Kidney epithelial cell (primary cell): ENCODE results near the gene HSPG2. TPM values are rescaled to one million over a fixed set of nuclear protein-coding genes. Genes with fewer than 3 reads are reported as not detected.

Source experiments
- DNase-seq: peaks from one replicate; pipeline ENCODE4 v3.0.0-alpha.2; 2010; ENCODE audit warnings: low read depth
- H3K27me3 ChIP-seq: 2 replicates; pipeline ENCODE4 v1.6.0; 2011; ENCODE audit warnings: low read length; ENCODE audit not compliant: control insufficient read depth, insufficient read depth
- H3K36me3 ChIP-seq: 2 replicates; pipeline ENCODE4 v1.5.1; 2011; ENCODE audit warnings: low read length; ENCODE audit not compliant: control insufficient read depth, insufficient read depth
- H3K4me3 ChIP-seq: 2 replicates; pipeline ENCODE4 v1.5.1; 2011; ENCODE audit warnings: low read depth, mild to moderate bottlenecking, control low read depth, low read length
- total RNA-seq: library from RNA; depleted of rRNA; stranded (reverse); fragments of >200 nt; gene quantifications from 2 replicates; pipeline ENCODE4 v1.2.3, GENCODE V29; 2015
- TF ChIP-seq, protein P1 (sequence below): IDR thresholded peaks from 2 replicates; pipeline ENCODE4 v1.5.1; 2011; ENCODE audit warnings: mild to moderate bottlenecking, moderate library complexity, low read length, control low read depth, inconsistent platforms; ENCODE audit not compliant: insufficient read depth, poor library complexity, severe bottlenecking

Gene HSPG2
- total RNA-seq, 1 donor from 2014 or later = 122 TPM

DNA sequence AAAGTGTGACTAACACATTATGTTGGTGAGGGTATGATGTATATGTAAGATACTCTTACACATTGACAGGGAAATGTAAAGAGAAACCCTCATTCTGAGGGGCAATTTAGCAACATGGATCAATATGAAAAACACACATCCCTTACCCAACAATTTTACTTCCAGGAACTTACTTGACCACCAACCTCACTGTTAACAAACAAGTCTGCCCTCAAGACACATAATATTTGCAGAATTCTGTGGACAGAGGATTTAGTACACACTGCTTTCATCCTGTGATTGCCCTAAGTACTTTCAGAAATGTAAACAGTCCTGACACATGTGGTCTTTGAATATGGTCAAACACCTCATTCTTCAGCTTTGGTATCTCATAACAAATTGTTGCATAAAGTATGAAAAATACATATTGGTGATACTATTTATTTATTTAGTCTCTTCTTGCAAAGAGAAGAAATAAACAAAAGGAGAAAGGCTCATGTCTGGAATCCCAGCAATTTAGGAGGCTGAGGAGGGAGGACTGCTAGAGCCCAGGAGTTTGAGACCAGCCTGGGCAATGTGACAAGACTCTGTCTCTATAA, 161.0 kb downstream of the HSPG2 start:
- no peak for DNase-seq
- H3K4me3 ChIP-seq = no peak overlapping the region

DNA sequence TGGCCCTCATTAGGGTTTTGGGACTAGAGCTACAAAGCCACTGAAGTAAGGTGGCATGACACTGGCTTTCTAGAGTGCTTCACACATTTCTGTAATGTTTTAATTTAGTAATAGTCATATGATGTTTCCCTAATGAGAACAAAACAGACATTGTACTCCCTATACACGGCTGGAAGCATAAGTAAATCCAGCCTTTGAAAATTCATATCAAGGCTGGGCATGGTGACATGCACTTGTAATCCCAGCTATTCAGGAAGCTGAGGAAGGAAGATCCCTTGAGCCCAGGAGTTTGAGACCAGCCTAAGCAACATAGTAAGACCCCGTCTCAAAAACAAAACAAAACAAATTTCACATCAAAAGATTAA, 161.6 kb downstream of the HSPG2 start:
- Histone ChIP-seq H3K27me3 (no peaks in the 10 kb centered on the region), H3K4me3 (no peak overlapping the region), H3K36me3 (no peaks in the 10 kb centered on the region)
- no peak for DNase-seq
- TF ChIP-seq, protein P1, sequence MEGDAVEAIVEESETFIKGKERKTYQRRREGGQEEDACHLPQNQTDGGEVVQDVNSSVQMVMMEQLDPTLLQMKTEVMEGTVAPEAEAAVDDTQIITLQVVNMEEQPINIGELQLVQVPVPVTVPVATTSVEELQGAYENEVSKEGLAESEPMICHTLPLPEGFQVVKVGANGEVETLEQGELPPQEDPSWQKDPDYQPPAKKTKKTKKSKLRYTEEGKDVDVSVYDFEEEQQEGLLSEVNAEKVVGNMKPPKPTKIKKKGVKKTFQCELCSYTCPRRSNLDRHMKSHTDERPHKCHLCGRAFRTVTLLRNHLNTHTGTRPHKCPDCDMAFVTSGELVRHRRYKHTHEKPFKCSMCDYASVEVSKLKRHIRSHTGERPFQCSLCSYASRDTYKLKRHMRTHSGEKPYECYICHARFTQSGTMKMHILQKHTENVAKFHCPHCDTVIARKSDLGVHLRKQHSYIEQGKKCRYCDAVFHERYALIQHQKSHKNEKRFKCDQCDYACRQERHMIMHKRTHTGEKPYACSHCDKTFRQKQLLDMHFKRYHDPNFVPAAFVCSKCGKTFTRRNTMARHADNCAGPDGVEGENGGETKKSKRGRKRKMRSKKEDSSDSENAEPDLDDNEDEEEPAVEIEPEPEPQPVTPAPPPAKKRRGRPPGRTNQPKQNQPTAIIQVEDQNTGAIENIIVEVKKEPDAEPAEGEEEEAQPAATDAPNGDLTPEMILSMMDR = no peak

More for the DNA sequence above, 161.0 kb downstream of the HSPG2 start:
- H3K27me3 ChIP-seq = no peaks in the 10 kb centered on the region
- no peaks in the 10 kb centered on the region for H3K36me3 ChIP-seq
- TF ChIP-seq, protein P1 = no peak

DNA sequence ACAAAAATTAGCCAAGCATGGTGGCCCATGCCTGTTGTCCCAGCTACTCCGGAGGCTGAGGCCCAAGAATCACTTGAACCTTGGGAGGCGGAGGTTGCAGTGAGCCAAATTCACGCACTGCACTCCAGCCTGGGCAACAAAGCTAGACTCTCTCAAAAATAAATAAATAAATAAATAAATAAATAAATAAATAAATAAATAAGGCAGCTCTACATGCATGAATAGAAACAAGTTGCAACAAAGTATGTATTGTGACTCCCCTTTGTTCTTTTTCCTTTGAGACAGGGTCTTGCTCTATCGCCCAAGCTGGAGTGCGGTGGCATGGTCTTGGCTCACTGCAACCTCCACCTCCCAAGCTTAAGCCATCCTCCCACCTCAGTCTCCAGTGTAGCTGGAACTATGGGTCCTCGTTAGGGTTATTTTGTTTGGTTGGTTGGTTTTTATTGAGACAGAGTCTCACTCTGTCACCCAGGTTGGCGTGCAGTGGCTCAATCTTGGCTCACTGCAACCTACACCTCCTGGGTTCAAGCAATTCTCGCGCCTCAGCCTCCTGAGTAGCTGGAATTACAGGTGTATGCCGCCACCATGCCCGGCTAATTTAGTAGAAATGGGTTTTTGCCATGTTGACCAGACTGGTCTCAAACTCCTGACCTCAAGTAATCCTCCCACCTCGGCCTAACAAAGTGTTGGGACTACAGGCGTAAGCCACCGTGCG, 162.1 kb downstream of the HSPG2 start:
- TF ChIP-seq, protein P1 = no peak
- Histone ChIP-seq H3K36me3 (no peaks in the 10 kb centered on the region), H3K27me3 (no peaks in the 10 kb centered on the region), H3K4me3 (no peak overlapping the region)
- DNase-seq = no peak

DNA sequence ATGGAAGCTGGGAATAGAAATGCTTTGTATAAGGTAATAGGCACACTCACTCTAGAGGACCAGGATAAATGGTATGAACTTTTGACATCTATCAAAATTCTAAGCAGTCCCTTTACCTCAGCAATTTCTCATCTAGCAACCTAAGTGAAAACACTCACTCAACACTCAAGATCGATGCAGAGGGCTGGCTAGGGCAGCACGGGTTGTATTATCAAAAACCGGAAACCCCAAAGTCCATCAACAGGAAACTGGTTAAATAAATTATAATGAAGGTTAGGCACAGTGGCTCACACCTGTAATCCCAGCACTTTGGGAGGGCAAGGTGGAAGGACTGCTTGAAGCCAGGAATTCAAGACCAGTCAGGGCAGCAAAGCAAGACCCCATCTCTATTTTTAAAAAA, 163.5 kb downstream of the HSPG2 start:
- no peaks in the 10 kb centered on the region for H3K27me3 ChIP-seq
- no peak overlapping the region for H3K4me3 ChIP-seq
- H3K36me3 ChIP-seq = no peaks in the 10 kb centered on the region
- DNase-seq = no peak
- TF ChIP-seq, protein P1 = no peak

Other genes with a start within 250 kb of the HSPG2 start
- gene USP48, start 154.2 kb downstream of the HSPG2 start, total RNA-seq = 26.1 TPM in 2 replicates
- gene LDLRAD2, start 125.0 kb downstream of the HSPG2 start, total RNA-seq = not detected in 2 replicates
- gene CELA3B, start 39.7 kb upstream of the HSPG2 start, total RNA-seq = not detected in 2 replicates
- gene CELA3A, start 64.3 kb upstream of the HSPG2 start, total RNA-seq = not detected in 2 replicates
- 292 and 327 TPM in 2 replicates for gene CDC42, start 115.4 kb upstream of the HSPG2 start, total RNA-seq
- gene WNT4, start 205.8 kb upstream of the HSPG2 start, total RNA-seq = 0.14 and 0.58 TPM in 2 replicates